BLaER1 treated with 17β-estradiol and CSF1 and Interleukin-3, amounts not matched to agents 10 nM and 100 nM (cell line): Measurements from ENCODE around the gene C3.

Source experiments
- H3K27ac ChIP-seq, 11 experiments: shearing (Covaris generic); formaldehyde crosslinking; 2 replicates each; pipeline ENCODE4 v1.8.1; 2022
- H3K27me3 ChIP-seq, 11 experiments: shearing (Covaris generic); formaldehyde crosslinking; 2 replicates each; pipeline ENCODE4 v1.8.1; 2022
- H3K36me3 ChIP-seq, 11 experiments: shearing (Covaris generic); formaldehyde crosslinking; 2 replicates each; pipeline ENCODE4 v1.8.1; 2022
- H3K4me1 ChIP-seq, 10 experiments: shearing (Covaris generic); formaldehyde crosslinking; 2 replicates each; pipeline ENCODE4 v1.8.1; 2022
- H3K4me2 ChIP-seq, 11 experiments: shearing (Covaris generic); formaldehyde crosslinking; 2 replicates each; pipeline ENCODE4 v1.8.1; 2022
- H3K4me3 ChIP-seq, 10 experiments: shearing (Covaris generic); formaldehyde crosslinking; 2 replicates each; pipeline ENCODE4 v1.8.1; 2022
- H3K9ac ChIP-seq, 11 experiments: shearing (Covaris generic); formaldehyde crosslinking; 2 replicates each; pipeline ENCODE4 v1.8.1; 2022
- H3K9me3 ChIP-seq, 11 experiments: shearing (Covaris generic); formaldehyde crosslinking; replicated peaks in 1 of 11; 2 replicates each; pipeline ENCODE4 v1.8.1; 2022
- H4K20me1 ChIP-seq, 11 experiments: shearing (Covaris generic); formaldehyde crosslinking; 2 replicates each; pipeline ENCODE4 v1.8.1; 2022
- Cebpa-rat ChIP-seq, 11 experiments: shearing (Covaris generic); IDR thresholded peaks; 2 replicates each; pipeline ENCODE4 v1.8.1; 2022

Gene C3

GRCh38 chr19:6632002-6632621 is 88.3 kb downstream of the C3 start:
- no peak overlapping the region; a peak in 2 of 22 replicates for H3K4me2 ChIP-seq
- H3K27me3 ChIP-seq, result no peaks in the 10 kb centered on the region
- no peak overlapping the region for H3K9ac ChIP-seq
- no peak overlapping the region for H3K27ac ChIP-seq
- peaks cover 0 to 11% (median 7%) of the 10 kb centered on the region in 10 experiments; a peak in 13 of 20 replicates for H3K4me1 ChIP-seq
- no peaks in the 10 kb centered on the region for H4K20me1 ChIP-seq
- no peaks in the 10 kb centered on the region for H3K36me3 ChIP-seq
- no peak for TF ChIP-seq Cebpa-rat (IDR thresholded peaks at IDR 0.05)
- peaks cover 4 to 22% (median 15%) of the 10 kb centered on the region in 11 experiments for H3K9me3 ChIP-seq
- H3K4me3 ChIP-seq, result no peak overlapping the region
